Measurements from ENCODE around the gene SLC36A3.
"Not testable (repeated sequence)": the region's sequence is repeated elsewhere in the genome, so short reads cannot be mapped to it uniquely, and the experiment has no call there.

Gene SLC36A3

GRCh38 chr5:151303666-151304065 lies at the start of gene SLC36A3:
Gene SLC36A3, minus strand, starts transcription at chr5:151303766. Its CDS starts 412 bp downstream, at chr5:151303354.
- DNase-seq = no peak

DNA sequence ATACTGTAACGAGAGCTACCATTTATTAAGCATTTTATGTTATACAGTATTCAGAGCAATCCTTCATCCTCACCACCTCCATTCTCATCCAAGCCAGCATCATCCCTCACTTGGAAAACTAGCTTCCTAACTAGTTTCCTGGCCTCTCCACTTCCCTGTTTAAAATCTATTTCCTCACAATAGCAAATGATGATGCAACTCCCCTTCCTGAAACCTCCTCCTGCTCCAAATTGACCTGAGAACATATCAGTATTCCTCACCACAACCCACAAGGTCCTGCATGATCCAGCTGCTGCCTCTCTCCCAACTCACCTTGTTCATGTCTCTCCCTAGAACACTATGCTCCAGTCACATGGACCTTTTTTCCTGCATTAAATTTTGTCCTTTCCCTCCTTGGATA lies 48.1 kb upstream of the SLC36A3 start:
- no peak for DNase-seq

DNA sequence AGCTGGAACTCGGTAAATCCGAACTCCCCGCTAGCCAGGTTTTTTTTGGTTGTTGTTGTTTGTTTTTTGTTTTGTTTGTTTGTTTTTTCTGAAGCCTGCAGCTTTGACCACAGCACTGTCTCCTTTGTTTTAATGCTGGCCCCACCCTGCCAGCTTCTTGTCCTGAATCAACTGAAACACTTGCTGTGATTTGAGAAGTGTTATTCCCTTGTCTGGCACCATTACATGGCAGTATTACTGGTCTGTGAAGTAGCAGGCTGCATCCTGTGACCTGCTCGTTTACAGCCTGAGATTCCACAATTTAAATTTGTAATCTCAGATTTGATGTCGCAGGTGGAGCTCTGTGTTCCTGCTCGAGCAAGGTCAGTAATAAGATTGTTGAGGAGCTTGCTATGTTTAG lies 45.2 kb upstream of the SLC36A3 start:
- DNase-seq = no peak

DNA sequence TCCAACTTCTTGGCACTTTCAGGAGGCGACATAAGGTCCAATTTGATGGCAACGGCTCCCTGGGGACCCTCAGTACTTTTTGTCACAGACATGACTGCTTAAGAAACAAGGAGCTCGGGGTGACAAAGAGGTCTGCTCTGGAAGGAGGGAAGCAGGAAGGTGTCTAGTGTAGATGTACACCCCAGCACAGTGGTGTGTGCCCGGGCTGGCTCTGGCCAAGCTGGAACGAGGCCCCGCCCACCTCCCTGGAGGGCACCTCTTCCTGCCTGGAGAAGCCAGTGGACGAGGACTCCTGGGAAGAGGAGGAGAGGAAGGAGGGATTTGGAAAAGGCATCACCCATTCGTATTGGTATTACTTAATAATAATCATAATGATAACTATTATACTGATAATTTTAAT lies 43.8 kb upstream of the SLC36A3 start, which contains the start of gene SLC36A2:
TSS of gene SLC36A2 (minus strand) at position 191 of the 400 bp plus-strand sequence. CDS start at position 92, 99 bp downstream.
- no peak for DNase-seq

- DNase-seq = no peak
These were observed 42.4 kb upstream of the SLC36A3 start for GRCh38 chr5:151345808-151346478.

DNA sequence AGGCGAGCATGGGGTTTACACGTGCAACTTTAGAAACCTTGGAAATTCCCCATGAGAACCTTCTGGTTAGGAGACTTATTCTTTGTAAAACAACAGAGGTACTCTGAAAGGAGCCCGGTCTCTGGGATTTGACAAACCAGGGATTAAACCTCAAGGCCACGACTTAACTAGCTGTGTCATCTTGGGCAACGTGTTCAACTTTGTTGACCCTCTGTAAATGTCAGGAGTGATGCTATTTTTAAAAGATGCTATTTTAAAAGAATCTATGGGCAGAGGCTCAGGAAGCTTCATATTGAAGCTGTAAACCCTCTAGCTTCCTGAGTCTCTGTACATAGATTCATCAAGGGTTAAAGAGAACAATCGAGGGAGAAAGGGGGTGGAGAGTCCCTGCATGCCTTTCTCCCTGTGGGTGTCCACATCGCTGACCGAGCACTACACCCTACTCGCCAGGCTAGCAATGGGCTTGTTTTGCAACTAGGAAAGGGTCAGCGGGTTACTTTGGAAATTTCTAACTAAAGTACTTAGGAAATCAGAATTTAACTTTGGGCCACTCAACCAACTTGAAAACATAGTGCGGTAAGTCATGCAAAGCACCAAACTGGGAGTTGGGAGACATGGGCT lies 41.7 kb upstream of the SLC36A3 start:
- DNase-seq = no peak

- DNase-seq = no peak
These were observed 40.5 kb upstream of the SLC36A3 start for GRCh38 chr5:151344088-151344487.

DNA sequence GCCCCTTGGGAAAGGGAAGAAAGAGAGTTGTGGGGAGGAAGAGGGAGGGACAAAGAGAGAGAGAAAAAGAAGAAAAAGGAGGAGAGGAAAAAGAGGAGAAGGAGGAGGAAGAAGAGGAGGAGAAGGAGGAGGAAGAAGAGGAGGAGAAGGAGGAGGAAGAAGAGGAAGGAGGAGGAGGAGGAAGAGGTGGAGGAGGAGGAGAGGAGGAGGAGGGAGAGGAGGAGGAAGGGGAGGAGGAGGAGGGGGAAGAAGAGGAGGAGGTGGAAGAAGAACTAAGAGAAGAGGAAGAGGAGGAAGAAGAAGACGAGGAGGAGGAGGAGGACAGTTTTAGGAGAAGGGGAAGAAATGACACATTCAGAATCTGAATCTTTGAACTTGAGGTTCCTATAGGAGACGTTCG lies 36.4 kb upstream of the SLC36A3 start:
- DNase-seq = no peak

DNA sequence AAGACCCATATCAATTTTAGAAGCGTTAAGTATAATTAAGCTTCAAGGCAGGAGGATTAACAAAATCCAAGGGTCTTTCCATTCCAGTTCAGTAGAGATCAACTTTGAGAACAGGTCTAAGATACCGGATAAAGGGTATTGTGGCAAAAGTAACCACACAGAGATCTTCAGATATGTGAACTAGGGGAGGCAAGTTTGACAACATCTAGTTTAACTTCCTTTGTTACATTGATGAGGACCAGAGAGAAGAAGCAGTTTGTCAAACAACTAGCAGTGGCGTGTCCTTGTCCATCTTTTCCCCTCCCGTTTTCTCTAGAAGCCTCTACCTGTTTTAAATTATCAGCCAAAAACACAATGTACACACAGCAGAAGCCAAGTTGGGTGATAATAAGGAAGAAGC lies 35.2 kb upstream of the SLC36A3 start:
- DNase-seq = no peak

GRCh38 chr5:151332857-151333256 lies 29.3 kb upstream of the SLC36A3 start:
- no peak for DNase-seq

- no peak for DNase-seq
These were observed 25.2 kb upstream of the SLC36A3 start for GRCh38 chr5:151328734-151329133.

- no peak for DNase-seq
These were observed 24.0 kb upstream of the SLC36A3 start for GRCh38 chr5:151327585-151327984.

GRCh38 chr5:151326266-151326665 lies 22.7 kb upstream of the SLC36A3 start:
- DNase-seq = no peak

DNA sequence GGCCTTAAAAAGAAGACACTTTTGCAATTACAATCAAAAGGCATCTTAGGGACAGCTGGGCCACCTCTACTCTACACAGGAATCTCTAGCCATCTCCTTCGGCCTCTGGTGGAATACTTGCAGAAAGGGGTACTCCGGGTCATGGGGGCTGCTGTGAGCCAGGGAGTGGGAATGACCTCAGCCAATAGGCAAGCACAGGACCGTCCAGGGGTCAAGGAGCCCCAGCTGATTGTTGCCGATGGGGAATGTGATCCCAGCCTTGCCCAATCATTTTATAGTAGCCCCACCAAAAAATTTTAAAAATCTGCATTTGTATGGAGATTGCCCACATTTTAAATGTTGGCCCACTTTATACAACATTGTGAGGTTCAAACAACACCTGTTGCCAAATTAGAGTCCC lies 16.9 kb upstream of the SLC36A3 start:
- no peak for DNase-seq

DNA sequence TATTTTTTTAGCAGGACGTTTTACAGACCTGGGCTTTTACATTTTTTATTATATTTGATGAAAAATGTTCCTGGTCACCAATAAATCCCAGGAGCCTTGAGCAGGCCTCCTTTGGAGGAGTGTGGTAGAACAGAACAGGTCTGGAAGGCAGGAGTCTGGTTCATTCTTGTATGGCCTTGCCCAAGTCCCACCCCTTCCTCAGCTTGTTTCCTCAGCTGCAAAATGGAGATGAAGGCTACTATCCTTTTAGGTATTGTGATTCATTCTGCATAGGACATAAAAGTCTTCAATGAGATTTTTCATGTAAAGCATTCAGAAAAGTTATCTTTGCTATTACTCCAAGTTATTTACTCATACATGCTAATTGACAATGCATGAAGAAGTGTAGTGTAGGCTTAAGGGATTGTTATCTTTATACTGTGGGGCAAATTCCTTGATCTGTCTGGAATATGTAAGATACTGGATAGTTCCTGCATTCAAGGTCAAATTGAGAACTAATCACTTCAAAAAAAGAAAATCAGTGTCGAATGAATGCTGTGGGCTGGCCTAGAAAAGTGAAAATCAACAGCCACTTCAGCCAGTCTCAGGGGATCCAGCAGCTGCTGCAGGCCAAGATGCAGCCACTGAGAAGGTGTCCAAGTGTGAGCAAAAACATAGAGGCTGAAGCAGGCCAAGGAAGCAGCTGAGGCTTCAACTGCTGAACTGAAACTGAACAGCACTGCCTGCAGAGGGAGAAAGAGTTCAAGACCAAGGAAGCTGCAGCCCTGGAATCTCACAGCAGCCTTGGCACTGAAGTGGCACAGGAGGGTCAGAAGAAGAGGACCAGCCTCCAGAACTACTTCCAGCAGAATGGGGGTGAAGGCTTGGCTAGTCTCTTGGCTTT lies 15.5 kb upstream of the SLC36A3 start:
- DNase-seq = no peak

GRCh38 chr5:151317871-151318270 lies 14.3 kb upstream of the SLC36A3 start:
- DNase-seq = no peak

DNA sequence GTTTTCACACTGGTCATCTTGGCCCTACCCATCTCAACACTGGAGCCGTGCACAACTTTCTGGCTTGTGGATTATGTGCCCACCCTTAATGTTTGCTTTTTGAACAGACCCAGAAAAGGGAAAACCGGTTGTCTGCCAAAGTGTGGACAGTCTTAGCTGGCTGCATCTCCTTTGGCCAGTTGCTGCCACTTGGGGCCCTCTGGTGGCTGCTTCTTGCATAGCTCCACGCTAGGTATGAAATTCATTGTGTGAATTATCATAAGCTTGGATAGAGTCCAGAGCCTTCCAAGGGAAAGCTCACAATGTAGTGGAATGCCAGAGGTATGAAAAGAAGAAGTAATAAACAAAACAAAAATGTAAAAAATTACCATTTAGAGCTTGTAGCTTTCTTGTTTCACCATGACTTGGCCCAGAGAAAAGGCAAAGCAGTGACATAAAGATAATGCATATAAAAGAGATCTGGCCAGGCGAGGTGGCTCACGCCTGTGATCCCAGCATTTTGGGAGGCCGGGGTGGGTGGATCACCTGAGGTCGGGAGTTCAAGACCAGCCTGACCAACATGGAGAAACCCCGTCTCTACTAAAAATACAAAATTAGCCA lies 12.5 kb upstream of the SLC36A3 start:
- DNase-seq = peak; percentile 46 to 54

GRCh38 chr5:151313357-151313756 lies 9.8 kb upstream of the SLC36A3 start:
- no peak for DNase-seq

GRCh38 chr5:151312756-151313324 lies 9.3 kb upstream of the SLC36A3 start:
- DNase-seq = no peak

- no peak for DNase-seq
These were observed 7.4 kb upstream of the SLC36A3 start for GRCh38 chr5:151310932-151311331.

DNA sequence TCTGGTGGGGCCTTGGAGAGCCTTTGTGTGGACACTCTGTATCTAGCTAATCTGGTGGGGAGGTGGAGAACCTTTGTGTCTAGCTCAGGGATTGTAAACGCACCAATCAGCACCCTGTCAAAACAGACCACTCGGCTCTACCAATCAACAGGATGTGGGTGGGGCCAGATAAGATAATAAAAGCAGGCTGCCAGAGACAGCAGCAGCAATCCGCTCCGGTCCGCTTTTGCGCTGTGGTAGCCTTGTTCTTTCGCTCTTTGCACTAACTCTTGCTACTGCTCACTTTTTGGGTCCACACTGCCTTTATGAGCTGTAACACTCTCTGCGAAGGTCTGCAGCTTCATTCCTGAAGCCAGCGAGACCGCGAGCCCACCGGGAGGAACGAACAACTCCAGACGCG lies 6.3 kb upstream of the SLC36A3 start:
- DNase-seq = not testable (repeated sequence)

DNA sequence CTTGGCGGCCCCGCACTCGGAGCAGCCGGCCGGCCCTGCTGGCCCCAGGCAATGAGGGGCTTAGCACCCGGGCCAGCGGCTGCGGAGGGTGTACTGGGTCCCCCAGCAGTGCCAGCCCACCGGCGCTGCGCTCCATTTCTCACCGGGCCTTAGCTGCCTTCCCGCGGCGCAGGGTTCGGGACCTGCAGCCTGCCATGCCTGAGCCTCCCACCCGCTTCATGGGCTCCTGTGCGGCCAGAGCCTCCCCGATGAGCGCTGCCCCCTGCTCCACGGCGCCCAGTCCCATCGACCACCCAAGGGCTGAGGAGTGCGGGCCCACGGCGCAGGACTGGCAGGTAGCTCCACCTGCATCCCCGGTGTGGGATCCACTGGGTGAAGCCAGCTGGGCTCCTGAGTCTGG lies 5.7 kb upstream of the SLC36A3 start:
- DNase-seq = not testable (repeated sequence)

All from activated CD4-positive, alpha-beta T cell treated with anti-CD3 and anti-CD28 coated beads, Interleukin-2, amount 50 U/mL, for 4 hours (primary cell).